Lower leg skin (tissue), 3 donors: ENCODE data around the gene EYS.

ENCODE experiments used
- CTCF ChIP-seq, 3 donors: fragments of 450-650 bp; IDR thresholded peaks; one replicate each; pipeline ENCODE4 v1.5.1; 2016; ENCODE audit warnings: antibody characterized with exemption in 3 of 3, mild to moderate bottlenecking in 3 of 3, moderate library complexity in 2 of 3
- POLR2A ChIP-seq, 2 donors: fragments of 450-650 bp; IDR thresholded peaks; one replicate each; pipeline ENCODE4 v1.6.1; 2016 to 2017; ENCODE audit warnings: antibody characterized with exemption in 2 of 2, mild to moderate bottlenecking in 1 of 2, moderate library complexity in 1 of 2

- TF ChIP-seq CTCF (IDR thresholded peaks at IDR 0.05) (no peak), POLR2A (IDR thresholded peaks at IDR 0.05) (no peak)
These were observed 1933.8 kb downstream of the EYS start for GRCh38 chr6:63773200-63773599.
